Measurements from ENCODE around the gene MILR1. TPM values are rescaled to one million over a fixed set of nuclear protein-coding genes. Genes with fewer than 3 reads are reported as not detected.

Gene MILR1
- total and polyA plus RNA-seq, 5 experiments from 2014 or later = not detected

GRCh38 chr17:64498308-64499203 is 49.6 kb downstream of the MILR1 start:
- Mint-ChIP-seq H3K27me3 (no peaks in the 10 kb centered on the region), H3K9me3 (no peaks in the 10 kb centered on the region), H3K4me1 (peaks cover 48 to 95% (median 89%) of the 10 kb centered on the region in 4 donors), H3K27ac (peak overlapping the region; percentile 58 to 99 (median 97)), H3K36me3 (peaks cover 8 to 77% (median 37%) of the 10 kb centered on the region in 3 donors), H3K4me3 (peak overlapping the region in 8 of 10 donors; percentile 9 to 100 (median 50))
- ATAC-seq = no peak
- DNase-seq = peak in 3 of 10 donors; percentile 22 to 32 (median 30)
- POLR2A ChIA-PET = interaction anchor here (0.6 to 5.6 kb wide), 5 partner anchors 8 to 504 kb away, joined by 3 to 233 read pairs (median 4); partner anchors contain the start of genes CEP95, DDX5 and PECAM1

- Mint-ChIP-seq H3K4me3 (peak overlapping the region in 6 of 10 donors; percentile 1 to 100 (median 11)), H3K36me3 (peaks cover 14 to 81% (median 45%) of the 10 kb centered on the region in 3 donors), H3K27me3 (no peaks in the 10 kb centered on the region), H3K4me1 (peaks cover 43 to 95% (median 88%) of the 10 kb centered on the region in 4 donors), H3K27ac (peak overlapping the region in 8 of 10 donors; percentile 8 to 100 (median 58)), H3K9me3 (peaks cover 0 to 3% (median 0%) of the 10 kb centered on the region in 9 donors)
- ATAC-seq (no peak), DNase-seq (peak in 3 of 10 donors; percentile 23 to 34 (median 28))
- POLR2A ChIA-PET = interaction anchor here (0.5 to 1.0 kb wide), 4 partner anchors 30 to 846 kb away, joined by 3 read pairs; no protein-coding TSS in a partner anchor
Measured at GRCh38 chr17:64499805-64500486, 51.0 kb downstream of the MILR1 start.

GRCh38 chr17:64500487-64500859 is 51.6 kb downstream of the MILR1 start:
- Mint-ChIP-seq H3K4me1 (peaks cover 46 to 97% (median 86%) of the 10 kb centered on the region in 4 donors), H3K4me3 (peak overlapping the region in 4 of 10 donors; percentile 8 to 100 (median 20)), H3K27ac (peak overlapping the region in 8 of 10 donors; percentile 8 to 100 (median 56)), H3K27me3 (no peaks in the 10 kb centered on the region), H3K9me3 (peaks cover 0 to 5% (median 0%) of the 10 kb centered on the region in 9 donors), H3K36me3 (peaks cover 18 to 87% (median 49%) of the 10 kb centered on the region in 3 donors)
- DNase-seq (peak in 2 of 10 donors; percentile 18 to 26), ATAC-seq (no peak)
- POLR2A ChIA-PET = interaction anchor here (0.5 to 1.3 kb wide), 4 partner anchors 8 to 103 kb away, joined by 3 to 4 read pairs (median 3); no protein-coding TSS in a partner anchor

- peaks cover 0 to 5% (median 0%) of the 10 kb centered on the region in 9 donors for H3K9me3 Mint-ChIP-seq
- H3K27ac Mint-ChIP-seq = peak overlapping the region; percentile 51 to 100 (median 79)
- peaks cover 46 to 98% (median 80%) of the 10 kb centered on the region in 4 donors for H3K4me1 Mint-ChIP-seq
- H3K27me3 Mint-ChIP-seq = peaks cover 0 to 2% (median 0%) of the 10 kb centered on the region in 5 donors
- ATAC-seq (no peak), DNase-seq (peak in 3 of 10 donors; percentile 19 to 37 (median 24))
- POLR2A ChIA-PET = interaction anchor here (0.5 to 1.3 kb wide), 2 partner anchors 8 to 104 kb away, joined by 3 to 4 read pairs; no protein-coding TSS in a partner anchor
- H3K36me3 Mint-ChIP-seq = peaks cover 23 to 92% (median 54%) of the 10 kb centered on the region in 3 donors
- peak overlapping the region in 6 of 10 donors; percentile 2 to 100 (median 6) for H3K4me3 Mint-ChIP-seq
Measured at GRCh38 chr17:64500862-64501765, 52.2 kb downstream of the MILR1 start.

- H3K36me3 Mint-ChIP-seq = peaks cover 23 to 92% (median 54%) of the 10 kb centered on the region in 3 donors
- H3K4me3 Mint-ChIP-seq = peak overlapping the region in 6 of 10 donors; percentile 3 to 100 (median 9)
- peaks cover 38 to 89% (median 73%) of the 10 kb centered on the region in 4 donors for H3K4me1 Mint-ChIP-seq
- POLR2A ChIA-PET = no interaction called here
- H3K27ac Mint-ChIP-seq = peak overlapping the region in 9 of 10 donors; percentile 57 to 100 (median 80)
- peaks cover 0 to 6% (median 0%) of the 10 kb centered on the region in 9 donors for H3K9me3 Mint-ChIP-seq
- ATAC-seq (no peak), DNase-seq (peak in 3 of 10 donors; percentile 6 to 21 (median 20))
- H3K27me3 Mint-ChIP-seq = peaks cover 0 to 6% (median 0%) of the 10 kb centered on the region in 5 donors
Measured at GRCh38 chr17:64502021-64502420, 53.1 kb downstream of the MILR1 start.

GRCh38 chr17:64502809-64503208 is 53.9 kb downstream of the MILR1 start:
- POLR2A ChIA-PET = interaction anchor here (1.3 kb wide), 1 partner anchor 83 kb away, joined by 6 read pairs; no protein-coding TSS in a partner anchor
- Mint-ChIP-seq H3K4me3 (peak overlapping the region in 9 of 10 donors; percentile 43 to 100 (median 57)), H3K4me1 (peaks cover 39 to 88% (median 69%) of the 10 kb centered on the region in 4 donors), H3K27me3 (peaks cover 0 to 6% (median 0%) of the 10 kb centered on the region in 5 donors), H3K27ac (peak overlapping the region in 8 of 10 donors; percentile 37 to 100 (median 74)), H3K36me3 (peaks cover 23 to 88% (median 54%) of the 10 kb centered on the region in 3 donors), H3K9me3 (peaks cover 0 to 6% (median 0%) of the 10 kb centered on the region in 9 donors)
- ATAC-seq (no peak), DNase-seq (peak in 1 of 10 donors; percentile 2)

- Mint-ChIP-seq H3K36me3 (peaks cover 23 to 85% (median 54%) of the 10 kb centered on the region in 3 donors), H3K27me3 (peaks cover 0 to 6% (median 0%) of the 10 kb centered on the region in 5 donors), H3K4me1 (peaks cover 38 to 85% (median 70%) of the 10 kb centered on the region in 4 donors), H3K27ac (peak overlapping the region in 9 of 10 donors; percentile 64 to 100 (median 89)), H3K9me3 (peaks cover 0 to 6% (median 0%) of the 10 kb centered on the region in 9 donors), H3K4me3 (peak overlapping the region; percentile 37 to 100 (median 60))
- DNase-seq (peak in 2 of 10 donors; percentile 11 to 12), ATAC-seq (no peak)
- POLR2A ChIA-PET = interaction anchor here (1.3 to 4.9 kb wide), 2 partner anchors 84 to 111 kb away, joined by 6 to 115 read pairs; partner anchors contain the start of gene PECAM1
Measured at GRCh38 chr17:64503341-64503740, 54.4 kb downstream of the MILR1 start.

GRCh38 chr17:64503821-64504768 is 55.2 kb downstream of the MILR1 start:
- POLR2A ChIA-PET = interaction anchor here (1.2 to 4.9 kb wide), 7 partner anchors 7 to 483 kb away, joined by 5 to 233 read pairs (median 21); partner anchors contain the start of genes ICAM2, PECAM1, POLG2 and SMURF2
- Mint-ChIP-seq H3K27ac (peak overlapping the region; percentile 99 to 100 (median 100)), H3K27me3 (peaks cover 0 to 6% (median 0%) of the 10 kb centered on the region in 5 donors), H3K36me3 (peaks cover 23 to 82% (median 54%) of the 10 kb centered on the region in 3 donors), H3K9me3 (peaks cover 0 to 6% (median 0%) of the 10 kb centered on the region in 9 donors), H3K4me1 (peaks cover 37 to 85% (median 70%) of the 10 kb centered on the region in 4 donors), H3K4me3 (peak overlapping the region; percentile 98 to 100 (median 100))
- ATAC-seq = no peak
- peak in 1 of 10 donors; percentile 3 for DNase-seq

GRCh38 chr17:64504769-64505339 is 55.9 kb downstream of the MILR1 start:
- Mint-ChIP-seq H3K4me1 (peaks cover 36 to 83% (median 69%) of the 10 kb centered on the region in 4 donors), H3K27ac (peak overlapping the region; percentile 99 to 100 (median 100)), H3K27me3 (peaks cover 0 to 6% (median 0%) of the 10 kb centered on the region in 5 donors), H3K9me3 (peaks cover 0 to 6% (median 0%) of the 10 kb centered on the region in 9 donors), H3K4me3 (peak overlapping the region; percentile 98 to 100 (median 100)), H3K36me3 (peaks cover 23 to 79% (median 54%) of the 10 kb centered on the region in 3 donors)
- DNase-seq (no peak), ATAC-seq (no peak)
- POLR2A ChIA-PET = interaction anchor here (0.5 to 4.9 kb wide), 33 partner anchors 8 to 807 kb away, joined by 3 to 233 read pairs (median 5); partner anchors contain the start of genes CCDC47, DDX42, ICAM2 and LIMD2

All from naive thymus-derived CD8-positive, alpha-beta T cell (primary cell).